HepG2 (cell line): ENCODE measurements around the gene EFCAB8. TPM values are rescaled to one million over a fixed set of nuclear protein-coding genes. Genes with fewer than 3 reads are reported as not detected.

ENCODE experiments used
- BHLHE40 ChIP-seq: IDR thresholded peaks from 2 replicates; pipeline ENCODE4 v1.6.1; 2011; ENCODE audit warnings: low read length, improper control_type of control experiment
- DMAP1 ChIP-seq: IDR thresholded peaks from 2 replicates; pipeline ENCODE4 v1.6.1; 2016
- DNMT1 ChIP-seq: sonication (generic); formaldehyde crosslinking; IDR thresholded peaks from 2 replicates; pipeline ENCODE4 v1.5.1; 2020; ENCODE audit warnings: mild to moderate bottlenecking, missing genetic modification reagents
- FOSL2 ChIP-seq: sonication (generic); formaldehyde crosslinking; IDR thresholded peaks from 2 replicates; pipeline ENCODE4 v1.4.0; 2020; ENCODE audit warnings: missing genetic modification reagents
- GATAD2A ChIP-seq: IDR thresholded peaks from 2 replicates; pipeline ENCODE4 v1.6.1; 2016
- KAT2B ChIP-seq: fragments of 150-350 bp; IDR thresholded peaks from 2 replicates; pipeline ENCODE4 v1.6.1; 2014; ENCODE audit warnings: low read depth, low read length, borderline replicate concordance
- KDM2A ChIP-seq: sonication (generic); formaldehyde crosslinking; IDR thresholded peaks from 2 replicates; pipeline ENCODE4 v1.4.0; 2020; ENCODE audit warnings: low read depth, missing genetic modification reagents, borderline replicate concordance
- MAX ChIP-seq: IDR thresholded peaks from 2 replicates; pipeline ENCODE4 v1.6.1; 2012; ENCODE audit warnings: inconsistent platforms
- MTERF4 ChIP-seq: sonication (generic); formaldehyde crosslinking; IDR thresholded peaks from 2 replicates; pipeline ENCODE4 v1.8.0; 2023; ENCODE audit warnings: mild to moderate bottlenecking, missing genetic modification reagents
- NRL ChIP-seq: sonication (generic); formaldehyde crosslinking; IDR thresholded peaks from 2 replicates; pipeline ENCODE4 v1.5.0; 2020; ENCODE audit warnings: missing genetic modification reagents, mild to moderate bottlenecking, moderate library complexity, borderline replicate concordance
- RARA ChIP-seq: IDR thresholded peaks from 2 replicates; pipeline ENCODE4 v1.6.1; 2016; ENCODE audit warnings: missing genetic modification reagents, missing compliant biosample characterization
- SALL1 ChIP-seq: sonication (generic); formaldehyde crosslinking; IDR thresholded peaks from 2 replicates; pipeline ENCODE4 v1.8.0; 2022; ENCODE audit warnings: mild to moderate bottlenecking, missing genetic modification reagents
- SAP130 ChIP-seq: IDR thresholded peaks from 2 replicates; pipeline ENCODE4 v1.6.1; 2016; ENCODE audit warnings: low read depth
- SP1 ChIP-seq, 2 experiments: fragments of 450-650 bp in 1 of 2; sonication (generic) in 1 of 2; formaldehyde crosslinking in 1 of 2; IDR thresholded peaks; 2 replicates each; pipeline versions ENCODE4 v1.4.0 to v1.6.1; 2016 to 2020; ENCODE audit warnings: missing genetic modification reagents in 1 of 2
- YEATS4 ChIP-seq: sonication (generic); formaldehyde crosslinking; IDR thresholded peaks from 2 replicates; pipeline ENCODE4 v1.4.0; 2020; ENCODE audit warnings: missing genetic modification reagents, borderline replicate concordance
- ZBTB21 ChIP-seq: sonication (generic); formaldehyde crosslinking; IDR thresholded peaks from 2 replicates; pipeline ENCODE4 v1.4.0; 2020; ENCODE audit warnings: missing genetic modification reagents
- ZNF263 ChIP-seq: sonication (generic); formaldehyde crosslinking; IDR thresholded peaks from 2 replicates; pipeline ENCODE4 v1.4.0; 2020; ENCODE audit warnings: missing genetic modification reagents
- ZNF441 ChIP-seq: sonication (generic); formaldehyde crosslinking; IDR thresholded peaks from 2 replicates; pipeline ENCODE4 v1.7.0; 2021; ENCODE audit warnings: missing genetic modification reagents, borderline replicate concordance
- ZNF510 ChIP-seq: sonication (generic); formaldehyde crosslinking; IDR thresholded peaks from 2 replicates; pipeline ENCODE4 v1.4.0; 2020; ENCODE audit warnings: low read depth, mild to moderate bottlenecking, missing genetic modification reagents
- ZNF556 ChIP-seq: sonication (generic); formaldehyde crosslinking; IDR thresholded peaks from 2 replicates; pipeline ENCODE4 v1.4.0; 2020; ENCODE audit warnings: mild to moderate bottlenecking, missing genetic modification reagents, borderline replicate concordance
- ZNF629 ChIP-seq: sonication (generic); formaldehyde crosslinking; conservative IDR thresholded peaks from 2 replicates; pipeline ENCODE4 v1.5.0; 2020; ENCODE audit warnings: missing genetic modification reagents
- ZNF644 ChIP-seq: IDR thresholded peaks from 2 replicates; pipeline ENCODE4 v1.6.1; 2016; ENCODE audit warnings: low read depth
- ZNF772 ChIP-seq: sonication (generic); formaldehyde crosslinking; IDR thresholded peaks from 2 replicates; pipeline ENCODE4 v1.5.0; 2020; ENCODE audit warnings: mild to moderate bottlenecking, missing genetic modification reagents
- ZNF775 ChIP-seq: sonication (generic); formaldehyde crosslinking; IDR thresholded peaks from 2 replicates; pipeline ENCODE4 v1.4.0; 2020; ENCODE audit warnings: missing genetic modification reagents, mild to moderate bottlenecking, moderate library complexity, borderline replicate concordance
- ZNF816 ChIP-seq: sonication (generic); formaldehyde crosslinking; IDR thresholded peaks from 2 replicates; pipeline ENCODE4 v1.8.0; 2022; ENCODE audit warnings: missing genetic modification reagents, mild to moderate bottlenecking, borderline replicate concordance
- polyA plus RNA-seq, 8 experiments: library from polyadenylated mRNA; depleted of rRNA in 3 of 8; stranded (reverse) in 7 of 8; unstranded in 1 of 8; fragments of >200 nt; fragmentation: Illumina TruSeq in 4 of 8; extraction: Trizol in 4 of 8; gene quantifications; 2 replicates each; pipeline versions ENCODE4 v1.2.1 to v1.2.3, GENCODE V29; 2011 to 2016; ENCODE audit warnings: low read depth in 4 of 8, missing spikeins in 1 of 8, mixed read lengths in 1 of 8; ENCODE audit not compliant: insufficient read depth in 1 of 8
- total RNA-seq, 5 experiments: library from RNA; depleted of rRNA; stranded (reverse); fragments of >200 nt; fragmentation: Illumina TruSeq; extraction: Trizol; gene quantifications; 2 replicates each; pipeline ENCODE4 v1.2.3, GENCODE V29; 2016; ENCODE audit warnings: low read depth in 1 of 5
- TF ChIP-seq, protein P1 (sequence below): sonication (generic); formaldehyde crosslinking; IDR thresholded peaks from 2 replicates; pipeline ENCODE4 v1.5.1; 2020; ENCODE audit warnings: mild to moderate bottlenecking, moderate library complexity, missing genetic modification reagents
- TF ChIP-seq, protein P2 (sequence below): IDR thresholded peaks from 2 replicates; pipeline ENCODE4 v1.6.1; 2016; ENCODE audit warnings: mild to moderate bottlenecking

The EFCAB8 gene
- total and polyA plus RNA-seq, 2 of the 13 experiments (the other 11 are each of a cell fraction or from before 2014, with no cell fraction given), result 0.15 to 0.22 TPM

DNA sequence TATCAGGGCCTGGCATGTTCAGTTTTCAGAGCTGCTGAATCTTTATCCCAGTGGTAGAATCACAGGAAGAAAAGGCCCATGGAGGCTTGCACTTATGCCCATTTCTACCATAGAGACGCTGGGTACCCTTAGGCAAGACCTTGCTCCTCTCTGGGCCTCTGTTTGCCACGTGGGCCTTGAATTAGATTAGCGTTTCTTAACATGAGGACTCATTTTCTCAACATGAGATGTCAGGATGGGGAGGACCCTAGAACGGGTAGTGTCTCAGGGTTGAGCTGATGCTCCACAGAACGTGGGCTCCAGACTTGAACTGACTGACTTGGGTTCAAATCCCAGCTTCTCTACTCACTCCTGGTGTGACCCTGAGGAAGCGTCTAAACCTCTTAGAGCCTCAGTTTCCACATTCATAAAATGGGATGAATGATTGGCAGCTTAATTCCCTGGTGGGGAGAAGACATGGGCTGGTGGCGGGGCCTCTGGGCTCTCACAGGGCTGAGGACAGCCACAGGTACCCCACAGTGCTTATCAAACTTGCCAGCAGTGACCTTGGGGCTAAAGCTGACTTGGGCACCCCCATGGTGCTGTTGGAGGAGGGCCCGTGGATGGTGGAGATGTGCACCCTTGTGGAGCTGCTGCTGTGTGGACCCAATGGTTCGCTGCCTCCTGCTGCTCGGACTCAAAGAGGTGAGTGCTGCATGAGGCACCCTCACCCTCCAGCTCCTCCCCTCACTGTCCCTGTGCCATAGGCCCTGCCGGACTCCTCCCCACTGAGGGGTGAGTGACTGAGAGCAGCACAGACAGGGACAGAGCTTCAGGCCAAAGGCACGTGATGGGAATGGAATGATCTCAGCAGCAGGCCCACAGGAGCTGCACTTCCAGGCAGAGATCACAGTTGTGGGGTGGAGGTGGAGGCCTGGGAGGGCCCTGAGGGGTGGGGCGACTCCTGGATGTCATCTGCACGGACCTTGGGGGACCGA, 117.3 kb downstream of the EFCAB8 start (continued):
- no peak for TF ChIP-seq ZNF556 (CRISPR knock-in tag)
- TF ChIP-seq FOSL2 (CRISPR knock-in tag), result peak; percentile 63; the same call in 1 of the 2 replicates
- no peak for TF ChIP-seq ZNF510 (CRISPR knock-in tag)
- TF ChIP-seq, protein P1, sequence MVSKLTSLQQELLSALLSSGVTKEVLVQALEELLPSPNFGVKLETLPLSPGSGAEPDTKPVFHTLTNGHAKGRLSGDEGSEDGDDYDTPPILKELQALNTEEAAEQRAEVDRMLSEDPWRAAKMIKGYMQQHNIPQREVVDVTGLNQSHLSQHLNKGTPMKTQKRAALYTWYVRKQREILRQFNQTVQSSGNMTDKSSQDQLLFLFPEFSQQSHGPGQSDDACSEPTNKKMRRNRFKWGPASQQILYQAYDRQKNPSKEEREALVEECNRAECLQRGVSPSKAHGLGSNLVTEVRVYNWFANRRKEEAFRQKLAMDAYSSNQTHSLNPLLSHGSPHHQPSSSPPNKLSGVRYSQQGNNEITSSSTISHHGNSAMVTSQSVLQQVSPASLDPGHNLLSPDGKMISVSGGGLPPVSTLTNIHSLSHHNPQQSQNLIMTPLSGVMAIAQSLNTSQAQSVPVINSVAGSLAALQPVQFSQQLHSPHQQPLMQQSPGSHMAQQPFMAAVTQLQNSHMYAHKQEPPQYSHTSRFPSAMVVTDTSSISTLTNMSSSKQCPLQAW (CRISPR knock-in tag), result peak; percentile 62; the same call in 1 of the 2 replicates
- no peak for TF ChIP-seq ZNF441 (CRISPR knock-in tag)
- no peak for TF ChIP-seq ZBTB21
- TF ChIP-seq ZNF629, result peak; percentile 56
- TF ChIP-seq BHLHE40, result peak; percentile 93
- peak; percentile 69 for TF ChIP-seq SALL1 (CRISPR knock-in tag)
- no peak for TF ChIP-seq ZNF772 (CRISPR knock-in tag)
- TF ChIP-seq KAT2B, result no peak
- TF ChIP-seq NRL (CRISPR knock-in tag), result 0 out of 2 replicates have a peak, but pooled peaks have one; percentile 66
- TF ChIP-seq ZNF775 (CRISPR knock-in tag), result no peak
- TF ChIP-seq YEATS4 (CRISPR knock-in tag), result no peak
- peak; percentile 55 for TF ChIP-seq GATAD2A (CRISPR knock-in tag)
- TF ChIP-seq DMAP1 (CRISPR knock-in tag), result peak; percentile 42; the same call in 1 of the 2 replicates
- TF ChIP-seq MTERF4, result no peak
- TF ChIP-seq ZNF816 (CRISPR knock-in tag), result no peak
- no peak for TF ChIP-seq RARA (CRISPR knock-in tag)
- TF ChIP-seq DNMT1 (CRISPR knock-in tag), result 0 out of 2 replicates have a peak, but pooled peaks have one; percentile 48
- peak; percentile 70 for TF ChIP-seq SAP130 (CRISPR knock-in tag)
- peak; percentile 97 for TF ChIP-seq ZNF263 (CRISPR knock-in tag)
- TF ChIP-seq KDM2A (CRISPR knock-in tag), result 0 out of 2 replicates have a peak, but pooled peaks have one; percentile 13
- TF ChIP-seq SP1 (IDR thresholded peaks at IDR 0.05), result no peak
- peak; percentile 33; the same call in 1 of the 2 replicates for TF ChIP-seq SP1 (CRISPR knock-in tag; IDR thresholded peaks at IDR 0.05)
- TF ChIP-seq MAX, result 0 out of 2 replicates have a peak, but pooled peaks have one; percentile 37
- TF ChIP-seq, protein P2, sequence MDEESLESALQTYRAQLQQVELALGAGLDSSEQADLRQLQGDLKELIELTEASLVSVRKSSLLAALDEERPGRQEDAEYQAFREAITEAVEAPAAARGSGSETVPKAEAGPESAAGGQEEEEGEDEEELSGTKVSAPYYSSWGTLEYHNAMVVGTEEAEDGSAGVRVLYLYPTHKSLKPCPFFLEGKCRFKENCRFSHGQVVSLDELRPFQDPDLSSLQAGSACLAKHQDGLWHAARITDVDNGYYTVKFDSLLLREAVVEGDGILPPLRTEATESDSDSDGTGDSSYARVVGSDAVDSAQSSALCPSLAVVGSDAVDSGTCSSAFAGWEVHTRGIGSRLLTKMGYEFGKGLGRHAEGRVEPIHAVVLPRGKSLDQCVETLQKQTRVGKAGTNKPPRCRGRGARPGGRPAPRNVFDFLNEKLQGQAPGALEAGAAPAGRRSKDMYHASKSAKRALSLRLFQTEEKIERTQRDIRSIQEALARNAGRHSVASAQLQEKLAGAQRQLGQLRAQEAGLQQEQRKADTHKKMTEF (CRISPR knock-in tag), result peak; percentile 36; the same call in 1 of the 2 replicates
- peak; percentile 76 for TF ChIP-seq ZNF644 (CRISPR knock-in tag)
